Omental fat pad (tissue), 4 donors: ENCODE measurements around the gene CARMIL3. TPM values are rescaled to one million over a fixed set of nuclear protein-coding genes. Genes with fewer than 3 reads are reported as not detected.

ENCODE experiments used
- ATAC-seq: fragments of 150-250 bp; one replicate; pipeline ENCODE4 v1.9.1; 2016; ENCODE audit warnings: mild to moderate bottlenecking, moderate library complexity; ENCODE audit not compliant: low FRiP score
- DNase-seq: peaks from one replicate; pipeline ENCODE4 v3.0.0-alpha.2; 2019; ENCODE audit warnings: low spot score
- CTCF ChIP-seq, 3 donors: fragments of 450-650 bp; IDR thresholded peaks; one replicate each; pipeline ENCODE4 v1.5.1; 2016 to 2017; ENCODE audit warnings: antibody characterized with exemption in 3 of 3, mild to moderate bottlenecking in 3 of 3, moderate library complexity in 2 of 3
- total RNA-seq, 4 donors: library from RNA; depleted of rRNA; stranded (reverse); fragments of >200 nt; gene quantifications; one replicate each; pipeline ENCODE4 v1.1.0, GENCODE V29; 2016

The CARMIL3 gene
- total RNA-seq, 4 donors from 2014 or later = 0.06 to 0.72 (median 0.30) TPM

GRCh38 chr14:24058951-24059475 lies 7.2 kb downstream of the CARMIL3 start:
- DNase-seq (no peak), ATAC-seq (no peak)
- no peak for TF ChIP-seq CTCF (IDR thresholded peaks at IDR 0.05)

DNA sequence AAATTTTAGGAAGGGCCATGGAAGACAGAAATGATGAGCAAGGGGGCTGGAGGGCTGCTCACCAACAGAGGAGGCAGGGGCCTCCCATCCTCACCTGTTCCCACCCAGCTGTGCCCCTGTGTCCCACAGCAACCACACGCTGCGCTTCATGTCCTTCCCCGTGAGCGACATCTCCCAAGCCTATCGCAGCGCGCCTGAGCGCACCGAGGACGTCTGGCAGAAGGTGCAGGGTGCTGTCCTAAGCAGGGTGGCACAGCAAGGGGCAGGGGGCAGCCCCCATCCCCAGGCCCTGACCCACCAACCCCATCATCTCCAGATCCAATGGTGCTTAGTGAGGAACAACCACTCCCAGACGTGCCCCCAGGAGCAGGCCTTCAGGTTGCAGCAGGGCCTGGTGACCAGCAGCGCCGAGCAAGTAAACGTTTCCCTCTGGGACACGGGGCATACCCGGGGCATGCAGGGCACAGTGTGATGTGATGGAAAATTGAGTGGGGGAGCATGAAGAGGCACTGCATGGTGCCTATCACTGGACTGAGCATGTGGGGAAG lies 8.1 kb downstream of the CARMIL3 start:
- no peak for TF ChIP-seq CTCF (IDR thresholded peaks at IDR 0.05)
- no peak for ATAC-seq
- no peak for DNase-seq

DNA sequence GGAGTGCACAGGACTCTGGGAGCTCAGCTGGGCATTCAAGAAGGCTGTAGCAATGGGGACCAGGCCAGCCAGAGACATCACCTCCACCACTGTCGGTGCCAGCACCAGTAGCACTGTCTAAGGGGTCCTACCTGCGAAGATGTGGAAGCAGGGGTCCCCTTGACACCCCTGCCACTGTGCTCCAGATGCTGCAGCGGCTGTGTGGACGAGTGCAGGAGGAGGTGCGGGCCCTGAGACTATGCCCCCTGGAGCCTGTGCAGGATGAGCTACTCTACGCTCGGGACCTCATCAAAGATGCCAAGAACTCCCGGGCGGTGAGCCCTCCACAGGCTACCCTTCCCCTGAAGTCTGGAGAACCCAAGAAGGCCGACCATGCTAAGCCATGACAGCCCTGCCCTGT lies 8.6 kb downstream of the CARMIL3 start:
- no peak for TF ChIP-seq CTCF (IDR thresholded peaks at IDR 0.05)
- no peak for DNase-seq
- ATAC-seq = no peak

GRCh38 chr14:24060984-24061913 lies 9.4 kb downstream of the CARMIL3 start:
- TF ChIP-seq CTCF (IDR thresholded peaks at IDR 0.05) = no peak
- no peak for DNase-seq
- no peak for ATAC-seq

- no peak for DNase-seq
- TF ChIP-seq CTCF (IDR thresholded peaks at IDR 0.05) = no peak
- ATAC-seq = no peak
These were observed 10.6 kb downstream of the CARMIL3 start for GRCh38 chr14:24062216-24062980.

- DNase-seq = no peak
- no peak for ATAC-seq
- no peak for TF ChIP-seq CTCF (IDR thresholded peaks at IDR 0.05)
These were observed 11.5 kb downstream of the CARMIL3 start for GRCh38 chr14:24063263-24063836.
